GM21723 (cell line): ENCODE data around the gene TUBA3E.
"Not testable (repeated sequence)": the region's sequence is repeated elsewhere in the genome, so short reads cannot be mapped to it uniquely, and the experiment has no call there.

Experiments used
- ATAC-seq: cut with Tn5 transposase; IDR thresholded peaks from one replicate; pipeline ENCODE4 v1.9.1; 2021; ENCODE audit warnings: mild to moderate bottlenecking, moderate library complexity; ENCODE audit not compliant: unreplicated experiment

The TUBA3E gene

GRCh38 chr2:130192451-130192850 lies 5.8 kb downstream of the TUBA3E start:
- ATAC-seq, result not testable (repeated sequence)

GRCh38 chr2:130191319-130191718 lies 6.9 kb downstream of the TUBA3E start:
- not testable (repeated sequence) for ATAC-seq

- ATAC-seq, result no peak
These were observed 8.0 kb downstream of the TUBA3E start for GRCh38 chr2:130190237-130190636.

GRCh38 chr2:130188958-130189357 lies 9.3 kb downstream of the TUBA3E start:
- ATAC-seq, result not testable (repeated sequence)

GRCh38 chr2:130187859-130188792 lies 10.1 kb downstream of the TUBA3E start:
- not testable (repeated sequence) for ATAC-seq

- ATAC-seq, result no peak
These were observed 11.0 kb downstream of the TUBA3E start for GRCh38 chr2:130187268-130187667.

GRCh38 chr2:130186391-130186790 lies 11.8 kb downstream of the TUBA3E start:
- no peak for ATAC-seq

GRCh38 chr2:130185896-130186295 lies 12.3 kb downstream of the TUBA3E start:
- no peak for ATAC-seq

GRCh38 chr2:130185436-130185835 lies 12.8 kb downstream of the TUBA3E start:
- no peak for ATAC-seq

- no peak for ATAC-seq
These were observed 14.5 kb downstream of the TUBA3E start for GRCh38 chr2:130183512-130184373.

- peak; percentile 32 for ATAC-seq
These were observed 15.3 kb downstream of the TUBA3E start for GRCh38 chr2:130182826-130183511.

GRCh38 chr2:130181880-130182682 lies 16.2 kb downstream of the TUBA3E start, which contains the start of gene MZT2B:
MZT2B (plus strand) TSS chr2:130182262; CDS start chr2:130182283, 21 bp downstream.
- ATAC-seq, result peak; percentile 81

GRCh38 chr2:130181325-130181879 lies 16.8 kb downstream of the TUBA3E start, which contains the start of gene SMPD4:
SMPD4 (minus strand) TSS chr2:130181602; CDS start chr2:130176592, 5,010 bp downstream.
- peak; percentile 58 for ATAC-seq

GRCh38 chr2:130180404-130181324 lies 17.6 kb downstream of the TUBA3E start:
- not testable (repeated sequence) for ATAC-seq

- ATAC-seq, result peak; percentile 67
These were observed 23.4 kb downstream of the TUBA3E start for GRCh38 chr2:130174866-130175265.

- ATAC-seq, result no peak
These were observed 28.3 kb downstream of the TUBA3E start for GRCh38 chr2:130169896-130170295.

- ATAC-seq, result not testable (repeated sequence)
These were observed 29.1 kb downstream of the TUBA3E start for GRCh38 chr2:130169163-130169562.

- ATAC-seq, result not testable (repeated sequence)
These were observed 31.6 kb downstream of the TUBA3E start for GRCh38 chr2:130166611-130167010.
